ENCODE measurements around the gene RLN3.

The RLN3 gene

DNA sequence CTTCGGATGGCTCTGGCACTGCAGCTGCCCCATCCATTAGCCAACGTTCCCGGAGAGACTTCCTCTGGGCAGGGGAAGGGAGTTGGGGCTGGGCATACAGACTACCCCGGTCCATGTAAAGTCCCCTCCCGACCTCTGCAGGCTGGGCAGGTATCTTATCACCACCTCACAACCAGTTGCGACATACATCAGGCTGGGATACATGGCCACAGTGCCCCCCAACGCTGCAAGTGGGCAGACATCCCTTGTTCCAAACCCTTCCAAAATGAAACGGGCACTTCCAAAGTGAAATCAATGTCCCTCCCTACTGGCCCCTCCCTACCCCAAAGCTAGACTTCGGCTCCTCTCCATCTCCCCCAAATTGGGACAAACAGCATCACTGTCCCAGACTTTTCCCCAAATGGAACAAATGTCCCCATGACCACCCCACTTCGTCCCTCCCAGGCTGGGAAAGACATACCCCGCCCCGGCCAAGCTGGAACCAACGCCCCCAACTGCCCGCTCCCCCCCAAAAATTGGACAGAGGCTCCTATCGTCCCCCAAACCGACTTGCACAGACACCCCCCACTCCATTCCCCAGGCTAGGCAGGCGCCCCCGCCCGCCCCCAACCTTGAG is 28.9 kb downstream of the RLN3 start:
- no peak for DNase-seq (ENCODE audit: extremely low read depth, insufficient read length)
- Histone ChIP-seq H3K4me3 (replicated peaks; ENCODE audit: low read depth, low read length) (no peak overlapping the region), H3K36me3 (ENCODE audit: control insufficient read depth, insufficient read depth, low read length) (peaks cover 7% of the 10 kb centered on the region), H3K27me3 (replicated peaks; ENCODE audit: control insufficient read depth, insufficient read depth, low read length) (peaks cover 6% of the 10 kb centered on the region)
- TF ChIP-seq, protein P1, sequence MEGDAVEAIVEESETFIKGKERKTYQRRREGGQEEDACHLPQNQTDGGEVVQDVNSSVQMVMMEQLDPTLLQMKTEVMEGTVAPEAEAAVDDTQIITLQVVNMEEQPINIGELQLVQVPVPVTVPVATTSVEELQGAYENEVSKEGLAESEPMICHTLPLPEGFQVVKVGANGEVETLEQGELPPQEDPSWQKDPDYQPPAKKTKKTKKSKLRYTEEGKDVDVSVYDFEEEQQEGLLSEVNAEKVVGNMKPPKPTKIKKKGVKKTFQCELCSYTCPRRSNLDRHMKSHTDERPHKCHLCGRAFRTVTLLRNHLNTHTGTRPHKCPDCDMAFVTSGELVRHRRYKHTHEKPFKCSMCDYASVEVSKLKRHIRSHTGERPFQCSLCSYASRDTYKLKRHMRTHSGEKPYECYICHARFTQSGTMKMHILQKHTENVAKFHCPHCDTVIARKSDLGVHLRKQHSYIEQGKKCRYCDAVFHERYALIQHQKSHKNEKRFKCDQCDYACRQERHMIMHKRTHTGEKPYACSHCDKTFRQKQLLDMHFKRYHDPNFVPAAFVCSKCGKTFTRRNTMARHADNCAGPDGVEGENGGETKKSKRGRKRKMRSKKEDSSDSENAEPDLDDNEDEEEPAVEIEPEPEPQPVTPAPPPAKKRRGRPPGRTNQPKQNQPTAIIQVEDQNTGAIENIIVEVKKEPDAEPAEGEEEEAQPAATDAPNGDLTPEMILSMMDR (IDR thresholded peaks at IDR 0.05; ENCODE audit: insufficient read depth, low read length, poor library complexity, severe bottlenecking), result no peak

DNA sequence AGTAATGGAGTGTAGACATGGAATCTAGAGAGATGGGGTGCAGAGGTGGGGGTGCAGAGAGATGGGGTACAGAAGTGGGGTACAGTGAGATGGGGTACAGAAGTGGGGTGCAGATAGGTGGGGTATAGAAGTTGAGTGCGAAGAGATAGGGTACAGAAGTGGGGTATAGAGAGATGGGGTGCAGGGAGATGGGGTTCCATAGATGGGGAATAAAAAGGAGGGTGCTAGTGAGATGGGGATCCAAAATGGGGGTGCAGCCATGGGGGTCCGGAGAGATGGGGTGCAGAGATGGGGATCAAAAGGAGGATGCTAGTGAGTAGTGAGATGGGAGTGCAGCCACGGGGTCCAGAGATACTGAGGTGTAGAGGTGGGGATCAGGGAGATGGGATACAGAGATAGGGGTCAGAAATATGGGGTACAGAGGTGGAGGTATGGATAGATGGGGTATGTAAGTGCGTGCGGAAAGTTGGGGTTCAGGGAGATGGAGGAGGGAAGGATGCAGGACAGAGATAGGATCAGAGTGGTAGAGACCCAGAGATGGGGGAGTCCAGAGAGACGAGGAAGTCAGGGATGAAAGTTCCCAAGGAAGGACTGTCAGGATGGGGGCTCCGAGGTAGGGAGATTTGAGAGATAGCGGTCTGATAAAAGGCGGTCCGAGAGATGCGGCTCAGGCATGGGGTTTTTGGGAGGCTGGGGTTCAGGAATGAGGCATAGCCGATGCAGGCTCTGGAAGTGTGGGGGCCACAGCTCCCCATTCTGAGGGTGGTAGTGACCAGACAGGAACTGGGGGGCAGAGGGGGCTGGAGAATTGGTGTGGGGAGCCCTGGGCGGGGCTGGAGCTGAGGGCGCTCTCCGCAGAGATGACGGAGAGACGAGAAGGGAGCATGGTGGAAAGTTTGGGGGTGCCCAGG is 30.5 kb downstream of the RLN3 start:
- DNase-seq (ENCODE audit: extremely low read depth, insufficient read length), result no peak
- TF ChIP-seq, protein P1 (IDR thresholded peaks at IDR 0.05; ENCODE audit: insufficient read depth, low read length, poor library complexity, severe bottlenecking), result no peak
- H3K4me3 ChIP-seq (replicated peaks; ENCODE audit: low read depth, low read length), result no peak overlapping the region
- H3K27me3 ChIP-seq (replicated peaks; ENCODE audit: control insufficient read depth, insufficient read depth, low read length), result peaks cover 6% of the 10 kb centered on the region
- no peaks in the 10 kb centered on the region for H3K36me3 ChIP-seq (ENCODE audit: control insufficient read depth, insufficient read depth, low read length)

DNA sequence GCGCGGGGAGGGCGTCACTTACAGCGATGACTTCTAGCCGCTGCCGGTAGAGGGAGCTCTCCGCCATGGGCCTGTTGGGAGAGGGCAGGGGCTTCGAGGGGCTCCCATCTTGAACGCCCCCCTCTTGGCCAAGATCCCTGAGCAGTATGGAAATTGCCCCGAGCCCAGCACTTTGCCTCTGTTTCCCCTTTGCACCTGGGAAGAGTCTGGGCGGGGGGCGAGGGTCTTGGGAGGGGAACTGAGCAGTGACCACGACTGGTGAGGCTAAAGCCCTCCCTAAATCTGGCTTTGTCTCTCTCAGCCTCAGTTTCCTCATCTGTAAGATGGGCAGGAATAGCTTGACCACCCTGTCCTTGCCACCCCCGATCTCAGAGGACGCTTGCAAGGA is 31.1 kb downstream of the RLN3 start:
- H3K36me3 ChIP-seq (ENCODE audit: control insufficient read depth, insufficient read depth, low read length), result no peaks in the 10 kb centered on the region
- H3K4me3 ChIP-seq (replicated peaks; ENCODE audit: low read depth, low read length), result no peak overlapping the region
- H3K27me3 ChIP-seq (replicated peaks; ENCODE audit: control insufficient read depth, insufficient read depth, low read length), result peaks cover 6% of the 10 kb centered on the region
- TF ChIP-seq, protein P1 (IDR thresholded peaks at IDR 0.05; ENCODE audit: insufficient read depth, low read length, poor library complexity, severe bottlenecking), result peak; percentile 85
- no peak for DNase-seq (ENCODE audit: extremely low read depth, insufficient read length)

DNA sequence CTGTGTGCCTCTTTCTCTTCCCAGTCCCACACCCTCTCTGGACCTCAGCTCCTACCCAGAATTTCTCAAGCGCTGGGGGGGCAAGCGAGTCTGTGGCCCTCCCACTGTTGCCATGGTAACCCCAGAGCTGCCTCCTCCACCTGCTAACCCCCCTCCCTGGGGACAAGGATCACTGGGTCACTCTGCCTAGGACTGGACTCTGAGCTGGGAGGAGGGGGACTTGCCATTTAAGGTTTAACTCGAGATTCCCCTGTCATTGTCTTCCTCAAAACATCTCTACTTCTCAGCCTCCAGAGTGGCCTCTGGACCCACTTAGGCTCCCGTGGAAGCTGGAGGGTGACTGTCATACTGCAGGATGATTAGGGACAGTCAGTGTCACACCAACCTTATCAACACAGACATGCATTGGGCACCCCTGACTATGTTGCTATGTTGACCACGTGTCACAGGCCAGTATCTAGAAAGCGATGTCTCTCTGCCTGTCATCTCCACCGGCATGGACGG is 31.8 kb downstream of the RLN3 start:
- DNase-seq (ENCODE audit: extremely low read depth, insufficient read length), result no peak
- no peak overlapping the region for H3K4me3 ChIP-seq (replicated peaks; ENCODE audit: low read depth, low read length)
- peaks cover 6% of the 10 kb centered on the region for H3K27me3 ChIP-seq (replicated peaks; ENCODE audit: control insufficient read depth, insufficient read depth, low read length)
- TF ChIP-seq, protein P1 (IDR thresholded peaks at IDR 0.05; ENCODE audit: insufficient read depth, low read length, poor library complexity, severe bottlenecking), result no peak
- no peaks in the 10 kb centered on the region for H3K36me3 ChIP-seq (ENCODE audit: control insufficient read depth, insufficient read depth, low read length)

DNA sequence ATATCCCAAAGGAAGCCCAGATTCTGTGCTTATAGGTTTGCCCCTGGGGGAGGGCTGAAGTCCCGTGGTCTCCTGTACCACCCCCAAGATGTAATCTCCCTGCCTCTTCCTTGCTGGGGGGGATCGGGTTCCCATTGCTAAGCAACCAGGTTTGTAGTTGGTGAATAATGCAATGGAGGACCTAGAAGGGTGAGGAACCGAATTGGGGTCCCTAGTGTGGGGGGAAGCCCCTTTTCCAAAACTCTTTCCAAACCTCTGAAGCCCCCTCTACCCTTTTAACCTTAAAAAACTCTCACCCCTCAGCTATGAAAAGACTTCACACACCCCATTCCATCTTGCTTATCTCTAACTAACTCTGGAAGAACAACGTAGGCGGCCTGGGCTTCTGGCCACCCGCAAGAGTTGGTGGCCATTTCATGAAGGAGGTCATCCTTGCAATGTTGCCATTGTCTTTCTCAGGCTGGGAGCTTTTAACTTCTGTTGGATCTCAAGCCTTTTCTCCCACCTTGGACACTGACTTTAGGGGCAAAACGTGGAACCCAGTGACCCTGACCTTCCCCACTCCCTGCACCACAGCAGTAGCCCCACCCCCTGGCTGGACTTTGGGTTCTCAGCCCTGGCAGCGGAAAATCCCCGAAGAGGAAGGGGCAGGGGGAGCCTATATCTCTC is 33.3 kb downstream of the RLN3 start:
- H3K4me3 ChIP-seq (replicated peaks; ENCODE audit: low read depth, low read length), result no peak overlapping the region
- peaks cover 6% of the 10 kb centered on the region for H3K27me3 ChIP-seq (replicated peaks; ENCODE audit: control insufficient read depth, insufficient read depth, low read length)
- no peaks in the 10 kb centered on the region for H3K36me3 ChIP-seq (ENCODE audit: control insufficient read depth, insufficient read depth, low read length)
- DNase-seq (ENCODE audit: extremely low read depth, insufficient read length), result no peak
- TF ChIP-seq, protein P1 (IDR thresholded peaks at IDR 0.05; ENCODE audit: insufficient read depth, low read length, poor library complexity, severe bottlenecking), result no peak

Data from GM06990 (cell line).